Erythroblast (primary cell): ENCODE results near the gene ZSWIM3.

Experiments used
- GATA1 ChIP-seq: IDR thresholded peaks from 2 replicates; pipeline ENCODE4 v1.6.1; 2011; ENCODE audit warnings: low read depth, mild to moderate bottlenecking, control low read depth, low read length, moderate library complexity
- POLR2A ChIP-seq: IDR thresholded peaks from 2 replicates; pipeline ENCODE4 v1.6.1; 2011; ENCODE audit warnings: mild to moderate bottlenecking, low read length

- TF ChIP-seq POLR2A (no peak), GATA1 (no peak)
These were observed 36.4 kb downstream of the ZSWIM3 start for GRCh38 chr20:45893831-45894230.
